Mucosa of rectum (tissue), 2 donors: Measurements from ENCODE around the gene GUCY2F.

Experiments used
- H3K27ac ChIP-seq, 2 donors: one replicate each; pipeline ENCODE4 v1.7.0; 2013; ENCODE audit warnings: inconsistent platforms in 2 of 2, low read depth in 2 of 2, low read length in 2 of 2
- H3K27me3 ChIP-seq, 2 donors: one replicate each; pipeline ENCODE4 v1.7.0; 2013; ENCODE audit warnings: low read length in 2 of 2; ENCODE audit not compliant: control insufficient read depth in 2 of 2, insufficient read depth in 2 of 2
- H3K36me3 ChIP-seq, 2 donors: one replicate each; pipeline ENCODE4 v1.7.0; 2013; ENCODE audit warnings: low read length in 2 of 2; ENCODE audit not compliant: control insufficient read depth in 2 of 2, insufficient read depth in 2 of 2
- H3K4me1 ChIP-seq, 2 donors: one replicate each; pipeline ENCODE4 v1.7.0; 2013; ENCODE audit warnings: low read length in 2 of 2, mild to moderate bottlenecking in 1 of 2; ENCODE audit not compliant: control insufficient read depth in 2 of 2, insufficient read depth in 2 of 2
- H3K4me3 ChIP-seq, 2 donors: one replicate each; pipeline ENCODE4 v1.7.0; 2013; ENCODE audit warnings: low read length in 2 of 2
- H3K9ac ChIP-seq, 2 donors: one replicate each; pipeline ENCODE4 v1.7.0; 2013; ENCODE audit warnings: low read length in 2 of 2, low read depth in 1 of 2, mild to moderate bottlenecking in 1 of 2
- H3K9me3 ChIP-seq, 2 donors: one replicate each; pipeline ENCODE4 v1.7.0; 2013; ENCODE audit warnings: low read length in 2 of 2; ENCODE audit not compliant: control insufficient read depth in 2 of 2
- donor health status: healthy.
- donor health status: Normal muscosa, but diverticular disease.

GUCY2F gene

GRCh38 chrX:109347632-109348031 lies 134.3 kb downstream of the GUCY2F start:
- H3K27ac ChIP-seq: no peak overlapping the region
- no peak overlapping the region for H3K9ac ChIP-seq

GRCh38 chrX:109346491-109346890 lies 135.4 kb downstream of the GUCY2F start:
- no peak overlapping the region for H3K9ac ChIP-seq
- H3K9me3 ChIP-seq: no peaks in the 10 kb centered on the region
- no peaks in the 10 kb centered on the region for H3K4me1 ChIP-seq
- H3K27me3 ChIP-seq: no peaks in the 10 kb centered on the region
- H3K4me3 ChIP-seq: no peak overlapping the region
- no peaks in the 10 kb centered on the region for H3K36me3 ChIP-seq
- no peak overlapping the region for H3K27ac ChIP-seq

More at GRCh38 chrX:109347632-109348031, 134.3 kb downstream of the GUCY2F start:
- H3K27me3 ChIP-seq: no peaks in the 10 kb centered on the region
- H3K9me3 ChIP-seq: no peaks in the 10 kb centered on the region
- no peaks in the 10 kb centered on the region for H3K4me1 ChIP-seq
- H3K4me3 ChIP-seq: no peak overlapping the region
- H3K36me3 ChIP-seq: no peaks in the 10 kb centered on the region

GRCh38 chrX:109345856-109346255 lies 136.0 kb downstream of the GUCY2F start:
- H3K27me3 ChIP-seq: no peaks in the 10 kb centered on the region
- H3K4me1 ChIP-seq: no peaks in the 10 kb centered on the region
- no peak overlapping the region for H3K9ac ChIP-seq
- H3K27ac ChIP-seq: no peak overlapping the region
- H3K36me3 ChIP-seq: no peaks in the 10 kb centered on the region
- H3K4me3 ChIP-seq: no peak overlapping the region
- no peaks in the 10 kb centered on the region for H3K9me3 ChIP-seq

GRCh38 chrX:109344678-109345077 lies 137.2 kb downstream of the GUCY2F start:
- H3K27me3 ChIP-seq: no peaks in the 10 kb centered on the region
- H3K4me1 ChIP-seq: no peaks in the 10 kb centered on the region
- no peak overlapping the region for H3K27ac ChIP-seq
- no peaks in the 10 kb centered on the region for H3K36me3 ChIP-seq
- no peaks in the 10 kb centered on the region for H3K9me3 ChIP-seq
- no peak overlapping the region for H3K9ac ChIP-seq
- no peak overlapping the region for H3K4me3 ChIP-seq

GRCh38 chrX:109344101-109344500 lies 137.8 kb downstream of the GUCY2F start:
- Histone ChIP-seq H3K27me3 (no peaks in the 10 kb centered on the region), H3K9ac (no peak overlapping the region), H3K27ac (no peak overlapping the region), H3K9me3 (no peaks in the 10 kb centered on the region), H3K4me3 (no peak overlapping the region), H3K36me3 (no peaks in the 10 kb centered on the region), H3K4me1 (no peaks in the 10 kb centered on the region)

GRCh38 chrX:109343671-109344070 lies 138.2 kb downstream of the GUCY2F start:
- H3K4me1 ChIP-seq: no peaks in the 10 kb centered on the region
- no peak overlapping the region for H3K27ac ChIP-seq
- H3K4me3 ChIP-seq: no peak overlapping the region
- no peaks in the 10 kb centered on the region for H3K36me3 ChIP-seq
- H3K9ac ChIP-seq: no peak overlapping the region
- H3K27me3 ChIP-seq: no peaks in the 10 kb centered on the region
- H3K9me3 ChIP-seq: no peaks in the 10 kb centered on the region

GRCh38 chrX:109336141-109336540 lies 145.7 kb downstream of the GUCY2F start:
- H3K27me3 ChIP-seq: no peaks in the 10 kb centered on the region
- no peak overlapping the region for H3K4me3 ChIP-seq
- H3K9ac ChIP-seq: no peak overlapping the region
- no peaks in the 10 kb centered on the region for H3K36me3 ChIP-seq
- peaks cover 3 to 6% of the 10 kb centered on the region in 2 donors for H3K9me3 ChIP-seq
- no peak overlapping the region for H3K27ac ChIP-seq
- H3K4me1 ChIP-seq: no peaks in the 10 kb centered on the region

GRCh38 chrX:109327251-109327650 lies 154.6 kb downstream of the GUCY2F start:
- no peaks in the 10 kb centered on the region for H3K4me1 ChIP-seq
- no peak overlapping the region for H3K9ac ChIP-seq
- H3K36me3 ChIP-seq: no peaks in the 10 kb centered on the region

More at GRCh38 chrX:109327251-109327650, 154.6 kb downstream of the GUCY2F start:
- H3K4me3 ChIP-seq: no peak overlapping the region
- no peaks in the 10 kb centered on the region for H3K27me3 ChIP-seq
- no peaks in the 10 kb centered on the region for H3K9me3 ChIP-seq
- no peak overlapping the region for H3K27ac ChIP-seq
